Measurements from ENCODE around the gene MAP3K2. TPM values are rescaled to one million over a fixed set of nuclear protein-coding genes. Genes with fewer than 3 reads are reported as not detected.

MAP3K2 gene
- total and polyA plus RNA-seq, 4 experiments from 2014 or later, result 42.5 to 87.2 (median 74.5) TPM

DNA sequence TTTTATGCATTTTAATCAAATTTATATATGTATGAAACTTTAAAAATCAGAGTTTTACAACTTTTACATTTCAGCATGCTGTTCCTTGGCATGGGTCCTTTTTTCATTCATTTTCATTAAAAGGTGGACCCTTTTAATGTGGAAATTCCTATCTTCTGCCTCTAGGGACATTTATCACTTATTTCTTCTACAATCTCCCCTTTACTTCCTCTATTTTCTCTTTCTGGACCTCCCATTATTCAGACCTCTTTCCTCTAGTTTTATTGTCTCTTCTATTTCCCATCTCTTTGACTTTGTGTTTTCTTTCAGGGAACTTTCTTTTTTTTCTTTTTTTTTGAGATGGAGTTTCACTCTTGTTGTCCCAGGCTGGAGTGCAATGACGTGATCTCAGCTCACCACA lies 36.1 kb upstream of the MAP3K2 start:
- peaks cover 14 to 30% of the 10 kb centered on the region in 2 donors for H3K27me3 Mint-ChIP-seq
- no peak overlapping the region for H3K27ac ChIP-seq (ENCODE audit: low read depth, low read length)
- H3K4me3 Mint-ChIP-seq, result peak overlapping the region in 6 of 8 donors; percentile 0 to 65 (median 42)
- H3K9me3 Mint-ChIP-seq, result no peaks in the 10 kb centered on the region
- no peaks in the 10 kb centered on the region for H3K27me3 ChIP-seq (ENCODE audit: insufficient read depth, low read length)
- intact Hi-C loops (cut with micrococcal nuclease), result no loop called here
- H3K36me3 Mint-ChIP-seq, result no peaks in the 10 kb centered on the region
- H3K27ac Mint-ChIP-seq, result no peak overlapping the region
- H3K4me1 Mint-ChIP-seq, result peaks cover 4 to 15% (median 8%) of the 10 kb centered on the region in 4 donors
- H3K4me3 ChIP-seq (ENCODE audit: low read length in 2 of 2), result no peak overlapping the region
- H3K4me1 ChIP-seq (ENCODE audit: insufficient read depth, low read length), result peaks cover 8% of the 10 kb centered on the region
- no peaks in the 10 kb centered on the region for H3K36me3 ChIP-seq (ENCODE audit: insufficient read depth, low read length)
- no peaks in the 10 kb centered on the region for H3K9me3 ChIP-seq (ENCODE audit: control insufficient read depth in 1 of 2, low read length in 2 of 2)
- POLR2A ChIA-PET (ENCODE audit: partially characterized antibody), result interaction anchor here (1.4 kb wide), 1 partner anchor 12 kb away, joined by 6 read pairs; no protein-coding TSS in a partner anchor
- CTCF ChIA-PET (ENCODE audit: partially characterized antibody), result no interaction called here
- no peak for DNase-seq

DNA sequence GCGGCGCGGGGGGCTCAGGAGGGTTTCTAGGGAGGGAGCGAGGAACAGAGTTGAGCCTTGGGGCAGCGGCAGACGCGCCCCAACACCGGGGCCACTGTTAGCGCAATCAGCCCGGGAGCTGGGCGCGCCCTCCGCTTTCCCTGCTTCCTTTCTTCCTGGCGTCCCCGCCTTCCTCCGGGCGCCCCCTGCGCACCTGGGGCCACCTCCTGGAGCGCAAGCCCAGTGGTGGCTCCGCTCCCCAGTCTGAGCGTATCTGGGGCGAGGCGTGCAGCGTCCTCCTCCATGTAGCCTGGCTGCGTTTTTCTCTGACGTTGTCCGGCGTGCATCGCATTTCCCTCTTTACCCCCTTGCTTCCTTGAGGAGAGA lies 35.7 kb upstream of the MAP3K2 start:
- H3K27ac Mint-ChIP-seq, result no peak overlapping the region
- ChIA-PET CTCF (ENCODE audit: partially characterized antibody) (no interaction called here), POLR2A (ENCODE audit: partially characterized antibody) (interaction anchor here (1.4 kb wide), 1 partner anchor 12 kb away, joined by 6 read pairs; no protein-coding TSS in a partner anchor)
- H3K27me3 ChIP-seq (ENCODE audit: insufficient read depth, low read length), result no peaks in the 10 kb centered on the region
- peaks cover 14 to 30% of the 10 kb centered on the region in 2 donors for H3K27me3 Mint-ChIP-seq
- no peak overlapping the region for H3K4me3 ChIP-seq (ENCODE audit: low read length in 2 of 2)
- no peaks in the 10 kb centered on the region for H3K36me3 ChIP-seq (ENCODE audit: insufficient read depth, low read length)
- no peaks in the 10 kb centered on the region for H3K9me3 Mint-ChIP-seq
- DNase-seq, result no peak
- H3K36me3 Mint-ChIP-seq, result no peaks in the 10 kb centered on the region
- H3K9me3 ChIP-seq (ENCODE audit: control insufficient read depth in 1 of 2, low read length in 2 of 2), result no peaks in the 10 kb centered on the region
- H3K4me1 Mint-ChIP-seq, result peaks cover 4 to 15% (median 8%) of the 10 kb centered on the region in 4 donors
- H3K4me3 Mint-ChIP-seq, result peak overlapping the region in 6 of 8 donors; percentile 1 to 65 (median 56)
- no peak overlapping the region for H3K27ac ChIP-seq (ENCODE audit: low read depth, low read length)
- intact Hi-C loops (cut with micrococcal nuclease), result no loop called here
- H3K4me1 ChIP-seq (ENCODE audit: insufficient read depth, low read length), result peaks cover 8% of the 10 kb centered on the region

DNA sequence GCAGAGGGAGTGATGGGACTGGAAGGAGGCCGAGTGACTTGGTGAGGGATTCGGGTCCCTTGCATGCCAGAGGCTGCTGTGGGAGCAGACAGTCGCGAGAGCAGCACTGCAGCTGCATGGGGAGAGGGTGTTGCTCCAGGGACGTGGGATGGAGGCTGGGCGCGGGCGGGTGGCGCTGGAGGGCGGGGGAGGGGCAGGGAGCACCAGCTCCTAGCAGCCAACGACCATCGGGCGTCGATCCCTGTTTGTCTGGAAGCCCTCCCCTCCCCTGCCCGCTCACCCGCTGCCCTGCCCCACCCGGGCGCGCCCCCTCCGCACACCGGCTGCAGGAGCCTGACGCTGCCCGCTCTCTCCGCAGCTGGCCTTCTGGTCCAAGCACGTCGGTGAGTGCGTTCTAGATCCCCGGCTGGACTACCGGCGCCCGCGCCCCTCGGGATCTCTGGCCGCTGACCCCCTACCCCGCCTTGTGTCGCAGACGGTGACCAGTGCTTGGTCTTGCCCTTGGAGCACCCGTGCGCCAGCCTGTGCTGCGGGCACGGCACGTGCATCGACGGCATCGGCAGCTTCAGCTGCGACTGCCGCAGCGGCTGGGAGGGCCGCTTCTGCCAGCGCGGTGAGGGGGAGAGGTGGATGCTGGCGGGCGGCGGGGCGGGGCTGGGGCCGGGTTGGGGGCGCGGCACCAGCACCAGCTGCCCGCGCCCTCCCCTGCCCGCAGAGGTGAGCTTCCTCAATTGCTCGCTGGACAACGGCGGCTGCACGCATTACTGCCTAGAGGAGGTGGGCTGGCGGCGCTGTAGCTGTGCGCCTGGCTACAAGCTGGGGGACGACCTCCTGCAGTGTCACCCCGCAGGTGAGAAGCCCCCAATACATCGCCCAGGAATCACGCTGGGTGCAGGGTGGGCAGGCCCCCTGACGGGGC lies 35.0 kb upstream of the MAP3K2 start:
- H3K27ac ChIP-seq (ENCODE audit: low read depth, low read length), result no peak overlapping the region
- H3K9me3 Mint-ChIP-seq, result no peaks in the 10 kb centered on the region
- intact Hi-C loops (cut with micrococcal nuclease), result no loop called here
- peaks cover 8% of the 10 kb centered on the region for H3K4me1 ChIP-seq (ENCODE audit: insufficient read depth, low read length)
- ChIA-PET CTCF (ENCODE audit: partially characterized antibody) (no interaction called here), POLR2A (ENCODE audit: partially characterized antibody) (no interaction called here)
- no peaks in the 10 kb centered on the region for H3K36me3 ChIP-seq (ENCODE audit: insufficient read depth, low read length)
- peak in 2 of 5 donors; percentile 21 to 52 for DNase-seq
- H3K36me3 Mint-ChIP-seq, result no peaks in the 10 kb centered on the region
- peaks cover 14 to 30% of the 10 kb centered on the region in 2 donors for H3K27me3 Mint-ChIP-seq
- H3K27me3 ChIP-seq (ENCODE audit: insufficient read depth, low read length), result no peaks in the 10 kb centered on the region
- H3K27ac Mint-ChIP-seq, result peak overlapping the region in 1 of 7 donors; percentile 35
- H3K4me3 Mint-ChIP-seq, result peak overlapping the region in 6 of 8 donors; percentile 40 to 65 (median 60)
- no peaks in the 10 kb centered on the region for H3K9me3 ChIP-seq (ENCODE audit: control insufficient read depth in 1 of 2, low read length in 2 of 2)
- H3K4me3 ChIP-seq (ENCODE audit: low read length in 2 of 2), result no peak overlapping the region
- H3K4me1 Mint-ChIP-seq, result peaks cover 4 to 17% (median 8%) of the 10 kb centered on the region in 4 donors

DNA sequence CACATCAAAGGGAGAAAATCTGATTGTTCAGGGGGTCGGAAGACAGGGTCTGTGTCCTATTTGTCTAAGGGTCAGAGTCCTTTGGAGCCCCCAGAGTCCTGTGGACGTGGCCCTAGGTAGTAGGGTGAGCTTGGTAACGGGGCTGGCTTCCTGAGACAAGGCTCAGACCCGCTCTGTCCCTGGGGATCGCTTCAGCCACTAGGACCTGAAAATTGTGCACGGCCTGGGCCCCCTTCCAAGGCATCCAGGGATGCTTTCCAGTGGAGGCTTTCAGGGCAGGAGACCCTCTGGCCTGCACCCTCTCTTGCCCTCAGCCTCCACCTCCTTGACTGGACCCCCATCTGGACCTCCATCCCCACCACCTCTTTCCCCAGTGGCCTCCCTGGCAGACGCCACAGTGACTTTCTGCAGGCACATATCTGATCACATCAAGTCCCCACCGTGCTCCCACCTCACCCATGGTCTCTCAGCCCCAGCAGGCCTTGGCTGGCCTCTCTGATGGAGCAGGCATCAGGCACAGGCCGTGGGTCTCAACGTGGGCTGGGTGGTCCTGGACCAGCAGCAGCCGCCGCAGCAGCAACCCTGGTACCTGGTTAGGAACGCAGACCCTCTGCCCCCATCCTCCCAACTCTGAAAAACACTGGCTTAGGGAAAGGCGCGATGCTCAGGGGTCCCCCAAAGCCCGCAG lies 34.2 kb upstream of the MAP3K2 start:
- intact Hi-C loops (cut with micrococcal nuclease), result no loop called here
- no peaks in the 10 kb centered on the region for H3K9me3 ChIP-seq (ENCODE audit: control insufficient read depth in 1 of 2, low read length in 2 of 2)
- H3K4me1 ChIP-seq (ENCODE audit: insufficient read depth, low read length), result peaks cover 8% of the 10 kb centered on the region
- no peak for DNase-seq
- Mint-ChIP-seq H3K4me3 (peak overlapping the region in 2 of 8 donors; percentile 24 to 39), H3K4me1 (peaks cover 5 to 24% (median 11%) of the 10 kb centered on the region in 4 donors), H3K27ac (peak overlapping the region in 1 of 7 donors; percentile 35), H3K9me3 (no peaks in the 10 kb centered on the region), H3K27me3 (peaks cover 14 to 30% of the 10 kb centered on the region in 2 donors), H3K36me3 (no peaks in the 10 kb centered on the region)
- no peaks in the 10 kb centered on the region for H3K27me3 ChIP-seq (ENCODE audit: insufficient read depth, low read length)
- no peak overlapping the region for H3K4me3 ChIP-seq (ENCODE audit: low read length in 2 of 2)
- H3K27ac ChIP-seq (ENCODE audit: low read depth, low read length), result no peak overlapping the region
- CTCF ChIA-PET (ENCODE audit: partially characterized antibody), result no interaction called here
- POLR2A ChIA-PET (ENCODE audit: partially characterized antibody), result no interaction called here
- H3K36me3 ChIP-seq (ENCODE audit: insufficient read depth, low read length), result no peaks in the 10 kb centered on the region

DNA sequence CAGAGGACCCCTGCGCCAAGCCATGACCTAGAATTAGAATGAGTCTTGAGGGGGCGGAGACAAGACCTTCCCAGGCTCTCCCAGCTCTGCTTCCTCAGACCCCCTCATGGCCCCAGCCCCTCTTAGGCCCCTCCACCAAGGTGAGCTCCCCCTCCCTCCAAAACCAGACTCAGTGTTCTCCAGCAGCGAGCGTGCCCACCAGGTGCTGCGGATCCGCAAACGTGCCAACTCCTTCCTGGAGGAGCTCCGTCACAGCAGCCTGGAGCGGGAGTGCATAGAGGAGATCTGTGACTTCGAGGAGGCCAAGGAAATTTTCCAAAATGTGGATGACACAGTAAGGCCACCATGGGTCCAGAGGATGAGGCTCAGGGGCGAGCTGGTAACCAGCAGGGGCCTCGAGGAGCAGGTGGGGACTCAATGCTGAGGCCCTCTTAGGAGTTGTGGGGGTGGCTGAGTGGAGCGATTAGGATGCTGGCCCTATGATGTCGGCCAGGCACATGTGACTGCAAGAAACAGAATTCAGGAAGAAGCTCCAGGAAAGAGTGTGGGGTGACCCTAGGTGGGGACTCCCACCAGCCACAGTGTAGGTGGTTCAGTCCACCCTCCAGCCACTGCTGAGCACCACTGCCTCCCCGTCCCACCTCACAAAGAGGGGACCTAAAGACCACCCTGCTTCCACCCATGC lies 33.5 kb upstream of the MAP3K2 start:
- no peak overlapping the region for H3K27ac ChIP-seq (ENCODE audit: low read depth, low read length)
- H3K9me3 ChIP-seq (ENCODE audit: control insufficient read depth in 1 of 2, low read length in 2 of 2), result no peaks in the 10 kb centered on the region
- H3K4me1 ChIP-seq (ENCODE audit: insufficient read depth, low read length), result peaks cover 16% of the 10 kb centered on the region
- ChIA-PET CTCF (ENCODE audit: partially characterized antibody) (no interaction called here), POLR2A (ENCODE audit: partially characterized antibody) (no interaction called here)
- Mint-ChIP-seq H3K27ac (no peak overlapping the region), H3K4me1 (peaks cover 8 to 31% (median 17%) of the 10 kb centered on the region in 4 donors), H3K4me3 (peak overlapping the region in 2 of 8 donors; percentile 24 to 35), H3K36me3 (no peaks in the 10 kb centered on the region), H3K27me3 (peaks cover 14 to 30% of the 10 kb centered on the region in 2 donors), H3K9me3 (no peaks in the 10 kb centered on the region)
- intact Hi-C loops (cut with micrococcal nuclease), result no loop called here
- H3K4me3 ChIP-seq (ENCODE audit: low read length in 2 of 2), result no peak overlapping the region
- DNase-seq, result no peak
- H3K27me3 ChIP-seq (ENCODE audit: insufficient read depth, low read length), result no peaks in the 10 kb centered on the region
- H3K36me3 ChIP-seq (ENCODE audit: insufficient read depth, low read length), result no peaks in the 10 kb centered on the region

DNA sequence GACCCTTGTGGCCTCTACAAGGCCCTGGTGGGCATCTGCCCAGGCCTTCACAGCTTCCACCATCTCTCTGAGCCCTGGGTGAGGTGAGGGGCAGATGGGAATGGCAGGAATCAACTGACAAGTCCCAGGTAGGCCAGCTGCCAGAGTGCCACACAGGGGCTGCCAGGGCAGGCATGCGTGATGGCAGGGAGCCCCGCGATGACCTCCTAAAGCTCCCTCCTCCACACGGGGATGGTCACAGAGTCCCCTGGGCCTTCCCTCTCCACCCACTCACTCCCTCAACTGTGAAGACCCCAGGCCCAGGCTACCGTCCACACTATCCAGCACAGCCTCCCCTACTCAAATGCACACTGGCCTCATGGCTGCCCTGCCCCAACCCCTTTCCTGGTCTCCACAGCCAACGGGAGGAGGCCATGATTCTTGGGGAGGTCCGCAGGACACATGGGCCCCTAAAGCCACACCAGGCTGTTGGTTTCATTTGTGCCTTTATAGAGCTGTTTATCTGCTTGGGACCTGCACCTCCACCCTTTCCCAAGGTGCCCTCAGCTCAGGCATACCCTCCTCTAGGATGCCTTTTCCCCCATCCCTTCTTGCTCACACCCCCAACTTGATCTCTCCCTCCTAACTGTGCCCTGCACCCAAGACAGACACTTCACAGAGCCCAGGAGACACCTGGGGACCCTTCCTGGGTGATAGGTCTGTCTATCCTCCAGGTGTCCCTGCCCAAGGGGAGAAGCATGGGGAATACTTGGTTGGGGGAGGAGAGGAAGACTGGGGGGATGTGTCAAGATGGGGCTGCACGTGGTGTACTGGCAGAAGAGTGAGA lies 32.5 kb upstream of the MAP3K2 start:
- ChIA-PET POLR2A (ENCODE audit: partially characterized antibody) (interaction anchor here (0.6 to 0.9 kb wide), 2 partner anchors 12 to 84 kb away, joined by 3 read pairs; no protein-coding TSS in a partner anchor), CTCF (ENCODE audit: partially characterized antibody) (no interaction called here)
- Mint-ChIP-seq H3K27me3 (peaks cover 12 to 23% of the 10 kb centered on the region in 2 donors), H3K9me3 (no peaks in the 10 kb centered on the region), H3K36me3 (no peaks in the 10 kb centered on the region), H3K4me1 (peaks cover 10 to 39% (median 20%) of the 10 kb centered on the region in 4 donors), H3K27ac (no peak overlapping the region), H3K4me3 (peak overlapping the region in 2 of 8 donors; percentile 18 to 30)
- Histone ChIP-seq H3K4me3 (ENCODE audit: low read length in 2 of 2) (no peak overlapping the region), H3K27ac (ENCODE audit: low read depth, low read length) (no peak overlapping the region), H3K36me3 (ENCODE audit: insufficient read depth, low read length) (no peaks in the 10 kb centered on the region), H3K27me3 (ENCODE audit: insufficient read depth, low read length) (no peaks in the 10 kb centered on the region), H3K9me3 (ENCODE audit: control insufficient read depth in 1 of 2, low read length in 2 of 2) (no peaks in the 10 kb centered on the region), H3K4me1 (ENCODE audit: insufficient read depth, low read length) (peaks cover 25% of the 10 kb centered on the region)
- intact Hi-C loops (cut with micrococcal nuclease), result no loop called here
- DNase-seq, result no peak

Measured in CD4-positive, alpha-beta memory T cell (primary cell).